ENCODE data around the gene CTXN1. TPM values are rescaled to one million over a fixed set of nuclear protein-coding genes. Genes with fewer than 3 reads are reported as not detected.

The CTXN1 gene
- total and polyA plus RNA-seq, 8 donors: 0.92 to 58.5 (median 2.2) TPM; not detected in 1

DNA sequence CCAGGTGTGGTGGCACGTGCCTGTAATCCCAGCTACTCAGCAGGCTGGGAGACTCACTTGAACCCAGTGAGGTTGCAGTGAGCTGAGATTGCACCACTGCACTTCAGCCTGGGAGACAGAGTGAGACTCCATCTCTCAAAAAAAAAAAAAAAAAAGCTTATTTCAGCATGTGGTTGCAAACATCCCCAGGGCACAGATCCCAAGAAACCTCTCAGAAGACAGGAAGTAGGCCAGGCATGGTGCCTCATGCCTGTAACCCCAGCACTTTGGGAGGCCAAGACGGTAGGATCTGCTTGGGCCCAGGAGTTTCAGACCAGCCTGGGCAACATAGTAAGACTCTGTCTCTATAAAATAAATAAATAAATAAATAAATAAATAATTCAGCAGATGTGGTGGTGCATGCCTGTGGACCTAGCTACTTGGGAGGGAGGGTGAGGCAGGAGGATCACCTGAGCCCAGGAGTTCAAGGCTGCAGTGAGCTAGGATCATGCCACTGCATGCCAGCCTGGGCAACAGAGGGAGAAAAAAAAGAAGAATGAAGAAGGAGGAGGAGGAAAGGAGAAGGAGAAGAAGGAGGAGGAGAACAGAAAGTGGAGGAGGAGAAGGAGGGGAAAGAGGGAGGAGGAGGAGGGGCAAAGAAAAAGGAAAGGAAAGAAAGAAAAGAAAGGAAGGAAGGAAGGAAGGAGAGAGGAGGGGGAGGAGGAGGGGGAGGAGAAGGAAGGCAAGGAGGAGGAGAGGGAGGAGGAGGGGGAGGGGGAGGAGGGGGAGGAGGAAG is 42.0 kb downstream of the CTXN1 start:
- Histone ChIP-seq H3K36me3 (no peaks in the 10 kb centered on the region), H3K4me1 (peaks cover 0 to 11% (median 10%) of the 10 kb centered on the region in 4 donors), H3K9me3 (no peaks in the 10 kb centered on the region), H3K4me3 (no peak overlapping the region), H3K27ac (no peak overlapping the region), H3K27me3 (peaks cover 0 to 34% (median 10%) of the 10 kb centered on the region in 3 donors)
- TF ChIP-seq POLR2A (IDR thresholded peaks at IDR 0.05) (no peak), POLR2AphosphoS5 (IDR thresholded peaks at IDR 0.05) (no peak), EP300 (IDR thresholded peaks at IDR 0.05) (no peak)
- TF ChIP-seq, protein P1, sequence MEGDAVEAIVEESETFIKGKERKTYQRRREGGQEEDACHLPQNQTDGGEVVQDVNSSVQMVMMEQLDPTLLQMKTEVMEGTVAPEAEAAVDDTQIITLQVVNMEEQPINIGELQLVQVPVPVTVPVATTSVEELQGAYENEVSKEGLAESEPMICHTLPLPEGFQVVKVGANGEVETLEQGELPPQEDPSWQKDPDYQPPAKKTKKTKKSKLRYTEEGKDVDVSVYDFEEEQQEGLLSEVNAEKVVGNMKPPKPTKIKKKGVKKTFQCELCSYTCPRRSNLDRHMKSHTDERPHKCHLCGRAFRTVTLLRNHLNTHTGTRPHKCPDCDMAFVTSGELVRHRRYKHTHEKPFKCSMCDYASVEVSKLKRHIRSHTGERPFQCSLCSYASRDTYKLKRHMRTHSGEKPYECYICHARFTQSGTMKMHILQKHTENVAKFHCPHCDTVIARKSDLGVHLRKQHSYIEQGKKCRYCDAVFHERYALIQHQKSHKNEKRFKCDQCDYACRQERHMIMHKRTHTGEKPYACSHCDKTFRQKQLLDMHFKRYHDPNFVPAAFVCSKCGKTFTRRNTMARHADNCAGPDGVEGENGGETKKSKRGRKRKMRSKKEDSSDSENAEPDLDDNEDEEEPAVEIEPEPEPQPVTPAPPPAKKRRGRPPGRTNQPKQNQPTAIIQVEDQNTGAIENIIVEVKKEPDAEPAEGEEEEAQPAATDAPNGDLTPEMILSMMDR (IDR thresholded peaks at IDR 0.05): no peak
- WGBS, 5 donors: 86 to 90% (median 87%) methylated on average over 2 of the region's 2 CpGs
- no peak for DNase-seq
- intact Hi-C loops (cut with DNase I; ENCODE audit: low total_unique reads): no loop called here

DNA sequence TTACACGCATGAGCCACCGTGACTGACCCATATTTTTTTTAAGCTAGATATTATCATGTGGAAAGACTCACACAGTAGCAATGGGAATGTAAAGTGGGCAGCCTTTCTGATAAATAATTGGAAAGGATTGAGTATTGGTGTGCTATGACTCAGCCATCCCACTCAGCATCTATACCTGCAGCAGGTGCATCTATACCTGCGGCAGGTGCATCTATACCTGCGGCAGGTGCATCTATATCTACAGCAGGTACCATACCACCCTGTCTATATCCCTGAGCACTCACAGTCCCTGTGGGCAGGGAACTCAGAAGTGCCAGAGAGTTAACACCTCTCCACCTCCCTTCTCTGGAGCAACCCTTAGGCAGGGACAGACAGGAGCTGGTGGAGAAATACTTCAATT is 42.8 kb downstream of the CTXN1 start:
- TF ChIP-seq POLR2A (IDR thresholded peaks at IDR 0.05): no peak
- TF ChIP-seq, protein P1 (IDR thresholded peaks at IDR 0.05): no peak
- TF ChIP-seq EP300 (IDR thresholded peaks at IDR 0.05): no peak
- no peak for TF ChIP-seq POLR2AphosphoS5 (IDR thresholded peaks at IDR 0.05)
- Histone ChIP-seq H3K4me1 (peaks cover 0 to 2% (median 1%) of the 10 kb centered on the region in 4 donors), H3K4me3 (no peak overlapping the region), H3K27ac (no peak overlapping the region), H3K9me3 (no peaks in the 10 kb centered on the region), H3K27me3 (peaks cover 0 to 25% (median 5%) of the 10 kb centered on the region in 3 donors), H3K36me3 (no peaks in the 10 kb centered on the region)
- WGBS, 5 donors: 67 to 92% (median 82%) methylated on average over 4 of the region's 4 CpGs
- no peak for DNase-seq
- intact Hi-C loops (cut with DNase I; ENCODE audit: low total_unique reads): no loop called here

DNA sequence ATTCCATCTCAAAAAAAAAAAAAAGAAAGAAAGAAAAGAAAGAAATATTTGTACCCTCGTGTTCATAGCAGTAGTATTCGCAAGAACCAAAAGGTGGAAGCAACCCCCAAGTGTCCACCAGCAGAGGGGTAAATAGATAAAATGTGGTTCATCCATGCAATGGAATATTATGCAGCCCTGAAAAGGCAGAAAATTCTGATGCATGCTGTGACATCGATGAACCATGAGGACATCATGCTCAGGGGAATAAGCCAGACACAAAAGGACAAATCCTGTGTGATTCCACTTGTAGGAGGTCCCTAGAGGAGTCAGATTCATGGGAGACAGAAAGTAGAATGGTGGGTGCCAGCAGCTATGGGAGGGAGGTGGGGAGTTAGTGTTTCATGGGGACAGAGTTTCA is 44.0 kb downstream of the CTXN1 start:
- 90 to 96% (median 95%) methylated on average over 3 of the region's 3 CpGs for WGBS, 5 donors
- no peak for DNase-seq
- intact Hi-C loops (cut with DNase I; ENCODE audit: low total_unique reads): no loop called here
- H3K27me3 ChIP-seq: peaks cover 0 to 14% (median 0%) of the 10 kb centered on the region in 3 donors
- TF ChIP-seq EP300 (IDR thresholded peaks at IDR 0.05): no peak
- TF ChIP-seq, protein P1 (IDR thresholded peaks at IDR 0.05): no peak
- TF ChIP-seq POLR2AphosphoS5 (IDR thresholded peaks at IDR 0.05): no peak
- no peak for TF ChIP-seq POLR2A (IDR thresholded peaks at IDR 0.05)
- no peaks in the 10 kb centered on the region for H3K36me3 ChIP-seq
- H3K4me1 ChIP-seq: no peaks in the 10 kb centered on the region
- H3K4me3 ChIP-seq: no peak overlapping the region
- H3K27ac ChIP-seq: no peak overlapping the region
- no peaks in the 10 kb centered on the region for H3K9me3 ChIP-seq

DNA sequence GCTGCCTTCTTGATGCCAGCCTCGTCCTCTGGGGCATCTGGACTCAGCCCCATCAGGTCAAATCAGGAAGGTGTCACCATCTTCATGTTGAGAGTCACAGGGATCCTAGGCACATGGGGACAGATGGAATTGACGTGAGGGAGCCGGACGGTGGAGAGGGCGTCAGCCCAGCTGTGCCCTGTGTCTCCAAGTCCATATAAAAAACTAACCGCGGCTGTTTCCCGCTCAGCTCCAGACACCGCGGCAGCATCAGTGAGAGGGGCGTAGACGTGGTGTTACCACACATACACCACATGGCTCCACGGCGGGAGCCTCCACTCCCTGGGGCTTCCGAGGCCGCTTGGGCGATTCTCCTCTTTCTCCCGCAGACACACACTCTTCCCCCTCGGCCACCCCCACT is 46.1 kb downstream of the CTXN1 start:
- Histone ChIP-seq H3K27ac (no peak overlapping the region), H3K9me3 (no peaks in the 10 kb centered on the region), H3K27me3 (peaks cover 0 to 24% (median 6%) of the 10 kb centered on the region in 3 donors), H3K36me3 (no peaks in the 10 kb centered on the region), H3K4me3 (no peak overlapping the region), H3K4me1 (peaks cover 0 to 3% (median under 1%) of the 10 kb centered on the region in 4 donors)
- 80 to 88% (median 83%) methylated on average over 16 to 19 of the region's 19 CpGs for WGBS, 5 donors
- DNase-seq: no peak
- no peak for TF ChIP-seq EP300 (IDR thresholded peaks at IDR 0.05)
- TF ChIP-seq, protein P1 (IDR thresholded peaks at IDR 0.05): no peak
- intact Hi-C loops (cut with DNase I; ENCODE audit: low total_unique reads): no loop called here

All from stomach (tissue), 9 donors.